Measurements from ENCODE around the gene SIRT7. TPM values are rescaled to one million over a fixed set of nuclear protein-coding genes. Genes with fewer than 3 reads are reported as not detected.
A peak's percentile ranks its signal among the peaks of the same experiment; 100 is the strongest.

SIRT7 gene
- total RNA-seq, 1 experiment from 2014 or later, result 24.2 TPM

DNA sequence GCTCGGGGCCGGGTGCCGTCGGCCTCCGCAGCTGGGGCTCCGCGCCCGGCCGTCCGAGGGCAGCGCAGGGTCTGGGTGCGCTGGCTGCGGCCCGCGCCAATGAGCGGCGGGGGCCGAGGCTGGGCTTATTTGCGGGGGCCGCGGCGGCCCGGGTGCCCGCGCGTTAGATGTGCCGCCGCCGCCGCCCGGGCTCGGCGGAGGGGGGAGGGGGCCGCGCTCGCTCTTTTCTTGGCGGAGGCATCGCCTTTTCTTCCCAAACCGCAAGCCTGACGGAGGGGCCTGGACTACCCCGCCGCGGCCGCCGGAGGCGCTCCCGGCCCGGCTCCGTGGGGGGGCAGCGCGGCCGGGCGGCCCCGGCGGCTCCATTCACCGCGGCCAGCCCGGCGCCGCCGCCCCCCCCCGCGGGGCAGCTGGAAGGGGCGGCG lies 43.1 kb upstream of the SIRT7 start, which contains the start of gene NOTUM (continued):
- TF ChIP-seq, protein P1, sequence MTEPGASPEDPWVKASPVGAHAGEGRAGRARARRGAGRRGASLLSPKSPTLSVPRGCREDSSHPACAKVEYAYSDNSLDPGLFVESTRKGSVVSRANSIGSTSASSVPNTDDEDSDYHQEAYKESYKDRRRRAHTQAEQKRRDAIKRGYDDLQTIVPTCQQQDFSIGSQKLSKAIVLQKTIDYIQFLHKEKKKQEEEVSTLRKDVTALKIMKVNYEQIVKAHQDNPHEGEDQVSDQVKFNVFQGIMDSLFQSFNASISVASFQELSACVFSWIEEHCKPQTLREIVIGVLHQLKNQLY (CRISPR knock-in tag; IDR thresholded peaks at IDR 0.05), result no peak
- TF ChIP-seq, protein P2, sequence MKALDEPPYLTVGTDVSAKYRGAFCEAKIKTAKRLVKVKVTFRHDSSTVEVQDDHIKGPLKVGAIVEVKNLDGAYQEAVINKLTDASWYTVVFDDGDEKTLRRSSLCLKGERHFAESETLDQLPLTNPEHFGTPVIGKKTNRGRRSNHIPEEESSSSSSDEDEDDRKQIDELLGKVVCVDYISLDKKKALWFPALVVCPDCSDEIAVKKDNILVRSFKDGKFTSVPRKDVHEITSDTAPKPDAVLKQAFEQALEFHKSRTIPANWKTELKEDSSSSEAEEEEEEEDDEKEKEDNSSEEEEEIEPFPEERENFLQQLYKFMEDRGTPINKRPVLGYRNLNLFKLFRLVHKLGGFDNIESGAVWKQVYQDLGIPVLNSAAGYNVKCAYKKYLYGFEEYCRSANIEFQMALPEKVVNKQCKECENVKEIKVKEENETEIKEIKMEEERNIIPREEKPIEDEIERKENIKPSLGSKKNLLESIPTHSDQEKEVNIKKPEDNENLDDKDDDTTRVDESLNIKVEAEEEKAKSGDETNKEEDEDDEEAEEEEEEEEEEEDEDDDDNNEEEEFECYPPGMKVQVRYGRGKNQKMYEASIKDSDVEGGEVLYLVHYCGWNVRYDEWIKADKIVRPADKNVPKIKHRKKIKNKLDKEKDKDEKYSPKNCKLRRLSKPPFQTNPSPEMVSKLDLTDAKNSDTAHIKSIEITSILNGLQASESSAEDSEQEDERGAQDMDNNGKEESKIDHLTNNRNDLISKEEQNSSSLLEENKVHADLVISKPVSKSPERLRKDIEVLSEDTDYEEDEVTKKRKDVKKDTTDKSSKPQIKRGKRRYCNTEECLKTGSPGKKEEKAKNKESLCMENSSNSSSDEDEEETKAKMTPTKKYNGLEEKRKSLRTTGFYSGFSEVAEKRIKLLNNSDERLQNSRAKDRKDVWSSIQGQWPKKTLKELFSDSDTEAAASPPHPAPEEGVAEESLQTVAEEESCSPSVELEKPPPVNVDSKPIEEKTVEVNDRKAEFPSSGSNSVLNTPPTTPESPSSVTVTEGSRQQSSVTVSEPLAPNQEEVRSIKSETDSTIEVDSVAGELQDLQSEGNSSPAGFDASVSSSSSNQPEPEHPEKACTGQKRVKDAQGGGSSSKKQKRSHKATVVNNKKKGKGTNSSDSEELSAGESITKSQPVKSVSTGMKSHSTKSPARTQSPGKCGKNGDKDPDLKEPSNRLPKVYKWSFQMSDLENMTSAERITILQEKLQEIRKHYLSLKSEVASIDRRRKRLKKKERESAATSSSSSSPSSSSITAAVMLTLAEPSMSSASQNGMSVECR (CRISPR knock-in tag; IDR thresholded peaks at IDR 0.05; ENCODE audit: borderline replicate concordance), result no peak
- TF ChIP-seq ZBTB21 (CRISPR knock-in tag; IDR thresholded peaks at IDR 0.05; ENCODE audit: borderline replicate concordance) (no peak), GABPB1 (CRISPR knock-in tag; IDR thresholded peaks at IDR 0.05) (no peak), ZNF263 (CRISPR knock-in tag; IDR thresholded peaks at IDR 0.05; ENCODE audit: low read depth) (no peak), CREM (CRISPR knock-in tag; IDR thresholded peaks at IDR 0.05) (no peak)

DNA sequence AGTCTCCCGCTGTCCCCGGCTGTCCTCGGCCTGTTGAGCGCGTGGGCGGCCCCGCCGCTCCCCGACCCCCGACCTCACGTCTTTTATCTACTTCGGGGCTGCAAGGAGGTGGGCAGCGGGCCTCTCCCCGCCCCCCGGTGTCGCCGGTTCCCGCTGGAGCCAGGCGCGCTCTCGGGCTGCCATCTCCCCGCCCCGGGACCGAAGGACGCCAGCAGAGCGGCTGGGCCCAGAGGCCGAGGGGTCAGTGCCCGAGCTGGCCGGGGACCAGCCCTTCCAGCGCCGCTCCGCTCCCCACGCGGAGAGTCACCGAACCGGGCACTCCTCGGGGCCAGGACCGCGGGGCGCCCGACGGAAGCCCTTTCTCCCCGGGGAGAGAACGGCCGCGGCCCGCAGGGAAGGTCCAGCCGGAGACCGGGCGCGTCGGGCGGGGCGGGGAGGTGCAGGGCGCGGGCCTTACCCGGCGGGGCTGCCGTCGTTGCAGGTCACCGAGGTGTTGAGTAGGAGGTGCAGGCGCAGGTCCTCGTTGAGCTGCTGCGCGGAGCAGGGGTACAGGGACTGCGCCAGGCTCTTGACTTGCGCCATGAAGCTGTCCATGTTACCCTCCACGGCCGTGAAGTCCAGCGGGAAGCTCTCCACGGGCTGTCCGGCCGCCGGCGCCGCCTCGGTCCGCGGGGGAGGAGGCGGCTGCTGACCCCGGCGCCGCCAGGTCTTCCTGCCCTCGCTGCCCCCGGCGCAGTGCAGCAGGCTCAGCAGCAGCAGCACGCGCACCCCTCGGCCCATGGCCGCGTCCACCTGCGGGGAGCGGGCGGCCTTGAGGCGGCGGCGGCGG lies 42.4 kb upstream of the SIRT7 start:
- no peak for DNase-seq (ENCODE audit: low spot score)
- POLR2A ChIA-PET, result interaction anchor here (0.5 to 1.0 kb wide), 2 partner anchors 14 to 23 kb away, joined by 3 read pairs; partner anchors contain the start of gene PYCR1
- Mint-ChIP-seq H3K9me3 (no peaks in the 10 kb centered on the region), H3K27me3 (ENCODE audit: low read depth) (peaks cover 75% of the 10 kb centered on the region), H3K4me3 (peak overlapping the region; percentile 44; the same call in 1 of the 2 replicates), H3K27ac (no peak overlapping the region), H3K4me1 (0 out of 2 replicates have a peak, but pooled peaks cover 4% of the 10 kb centered on the region), H3K36me3 (no peaks in the 10 kb centered on the region)
- peak; percentile 19 for ATAC-seq
- TF ChIP-seq, protein P3, sequence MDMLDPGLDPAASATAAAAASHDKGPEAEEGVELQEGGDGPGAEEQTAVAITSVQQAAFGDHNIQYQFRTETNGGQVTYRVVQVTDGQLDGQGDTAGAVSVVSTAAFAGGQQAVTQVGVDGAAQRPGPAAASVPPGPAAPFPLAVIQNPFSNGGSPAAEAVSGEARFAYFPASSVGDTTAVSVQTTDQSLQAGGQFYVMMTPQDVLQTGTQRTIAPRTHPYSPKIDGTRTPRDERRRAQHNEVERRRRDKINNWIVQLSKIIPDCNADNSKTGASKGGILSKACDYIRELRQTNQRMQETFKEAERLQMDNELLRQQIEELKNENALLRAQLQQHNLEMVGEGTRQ (CRISPR knock-in tag; IDR thresholded peaks at IDR 0.05), result peak; percentile 22; the same call in 1 of the 2 replicates
- TF ChIP-seq, protein P1 (CRISPR knock-in tag; IDR thresholded peaks at IDR 0.05), result no peak
- CTCF ChIA-PET, result interaction anchor here (0.6 to 4.6 kb wide), 23 partner anchors 8 to 194 kb away, joined by 3 to 56 read pairs (median 5); partner anchors contain the start of genes CENPX, DCXR, LRRC45 and MAFG

DNA sequence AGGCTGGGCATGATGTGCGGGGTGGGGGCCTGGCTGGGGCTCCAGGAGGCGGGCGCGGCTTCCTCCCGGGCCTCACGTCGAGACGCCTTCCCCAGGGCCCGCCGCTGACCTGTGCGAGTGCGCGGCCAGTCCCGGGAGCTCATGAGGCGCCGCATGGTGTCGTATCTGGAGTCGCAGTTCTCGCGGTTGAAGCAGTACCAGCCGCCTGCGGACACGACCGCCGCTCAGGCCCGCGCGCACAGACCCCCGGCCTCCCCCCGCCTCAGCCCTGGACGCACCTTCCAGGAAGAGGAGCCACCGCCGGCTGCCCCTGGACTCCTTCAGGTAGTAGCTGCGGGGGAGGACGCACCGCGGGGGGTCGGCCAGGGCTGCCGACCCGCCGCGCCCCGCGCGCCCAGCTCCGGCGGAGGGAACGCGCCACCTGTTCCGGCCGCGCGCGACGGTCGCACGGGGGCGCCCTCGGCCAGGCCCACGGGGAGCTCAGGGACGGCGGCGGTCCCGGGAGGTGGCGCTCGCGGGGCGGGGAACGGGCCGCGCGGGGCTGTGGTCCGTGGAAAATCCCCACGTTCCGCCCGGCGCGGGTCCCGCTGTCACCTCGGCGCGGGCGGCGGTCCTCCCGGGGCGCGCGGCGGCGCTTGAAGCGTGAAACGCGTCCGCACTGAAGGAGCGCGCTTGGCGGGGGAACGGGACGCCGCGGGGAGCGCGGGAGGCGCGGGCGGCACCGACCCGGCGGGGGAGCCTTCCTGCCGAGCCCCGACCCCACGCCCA lies 41.6 kb upstream of the SIRT7 start:
- Mint-ChIP-seq H3K36me3 (no peaks in the 10 kb centered on the region), H3K27ac (no peak overlapping the region), H3K9me3 (no peaks in the 10 kb centered on the region), H3K4me1 (0 out of 2 replicates have a peak, but pooled peaks cover 4% of the 10 kb centered on the region), H3K27me3 (ENCODE audit: low read depth) (peaks cover 67% of the 10 kb centered on the region), H3K4me3 (peak overlapping the region; percentile 51)
- ATAC-seq (peak; percentile 29), DNase-seq (ENCODE audit: low spot score) (peak; percentile 70)
- ChIA-PET CTCF (interaction anchor here (0.7 to 4.6 kb wide), 24 partner anchors 9 to 195 kb away, joined by 3 to 56 read pairs (median 4); partner anchors contain the start of genes CENPX, DCXR, LRRC45 and MAFG), POLR2A (interaction anchor here (0.6 to 1.0 kb wide), 3 partner anchors 17 to 949 kb away, joined by 3 to 6 read pairs (median 4); no protein-coding TSS in a partner anchor)
- TF ChIP-seq, protein P4, sequence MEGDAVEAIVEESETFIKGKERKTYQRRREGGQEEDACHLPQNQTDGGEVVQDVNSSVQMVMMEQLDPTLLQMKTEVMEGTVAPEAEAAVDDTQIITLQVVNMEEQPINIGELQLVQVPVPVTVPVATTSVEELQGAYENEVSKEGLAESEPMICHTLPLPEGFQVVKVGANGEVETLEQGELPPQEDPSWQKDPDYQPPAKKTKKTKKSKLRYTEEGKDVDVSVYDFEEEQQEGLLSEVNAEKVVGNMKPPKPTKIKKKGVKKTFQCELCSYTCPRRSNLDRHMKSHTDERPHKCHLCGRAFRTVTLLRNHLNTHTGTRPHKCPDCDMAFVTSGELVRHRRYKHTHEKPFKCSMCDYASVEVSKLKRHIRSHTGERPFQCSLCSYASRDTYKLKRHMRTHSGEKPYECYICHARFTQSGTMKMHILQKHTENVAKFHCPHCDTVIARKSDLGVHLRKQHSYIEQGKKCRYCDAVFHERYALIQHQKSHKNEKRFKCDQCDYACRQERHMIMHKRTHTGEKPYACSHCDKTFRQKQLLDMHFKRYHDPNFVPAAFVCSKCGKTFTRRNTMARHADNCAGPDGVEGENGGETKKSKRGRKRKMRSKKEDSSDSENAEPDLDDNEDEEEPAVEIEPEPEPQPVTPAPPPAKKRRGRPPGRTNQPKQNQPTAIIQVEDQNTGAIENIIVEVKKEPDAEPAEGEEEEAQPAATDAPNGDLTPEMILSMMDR (IDR thresholded peaks at IDR 0.05), result 0 out of 2 replicates have a peak, but pooled peaks have one; percentile 17
- TF ChIP-seq, protein P5, sequence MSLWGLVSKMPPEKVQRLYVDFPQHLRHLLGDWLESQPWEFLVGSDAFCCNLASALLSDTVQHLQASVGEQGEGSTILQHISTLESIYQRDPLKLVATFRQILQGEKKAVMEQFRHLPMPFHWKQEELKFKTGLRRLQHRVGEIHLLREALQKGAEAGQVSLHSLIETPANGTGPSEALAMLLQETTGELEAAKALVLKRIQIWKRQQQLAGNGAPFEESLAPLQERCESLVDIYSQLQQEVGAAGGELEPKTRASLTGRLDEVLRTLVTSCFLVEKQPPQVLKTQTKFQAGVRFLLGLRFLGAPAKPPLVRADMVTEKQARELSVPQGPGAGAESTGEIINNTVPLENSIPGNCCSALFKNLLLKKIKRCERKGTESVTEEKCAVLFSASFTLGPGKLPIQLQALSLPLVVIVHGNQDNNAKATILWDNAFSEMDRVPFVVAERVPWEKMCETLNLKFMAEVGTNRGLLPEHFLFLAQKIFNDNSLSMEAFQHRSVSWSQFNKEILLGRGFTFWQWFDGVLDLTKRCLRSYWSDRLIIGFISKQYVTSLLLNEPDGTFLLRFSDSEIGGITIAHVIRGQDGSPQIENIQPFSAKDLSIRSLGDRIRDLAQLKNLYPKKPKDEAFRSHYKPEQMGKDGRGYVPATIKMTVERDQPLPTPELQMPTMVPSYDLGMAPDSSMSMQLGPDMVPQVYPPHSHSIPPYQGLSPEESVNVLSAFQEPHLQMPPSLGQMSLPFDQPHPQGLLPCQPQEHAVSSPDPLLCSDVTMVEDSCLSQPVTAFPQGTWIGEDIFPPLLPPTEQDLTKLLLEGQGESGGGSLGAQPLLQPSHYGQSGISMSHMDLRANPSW (CRISPR knock-in tag; conservative IDR thresholded peaks at IDR 0.05; ENCODE audit: low read depth), result no peak
- TF ChIP-seq, protein P6, sequence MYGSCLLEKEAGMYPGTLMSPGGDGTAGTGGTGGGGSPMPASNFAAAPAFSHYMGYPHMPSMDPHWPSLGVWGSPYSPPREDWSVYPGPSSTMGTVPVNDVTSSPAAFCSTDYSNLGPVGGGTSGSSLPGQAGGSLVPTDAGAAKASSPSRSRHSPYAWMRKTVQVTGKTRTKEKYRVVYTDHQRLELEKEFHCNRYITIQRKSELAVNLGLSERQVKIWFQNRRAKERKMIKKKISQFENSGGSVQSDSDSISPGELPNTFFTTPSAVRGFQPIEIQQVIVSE (CRISPR knock-in tag; IDR thresholded peaks at IDR 0.05; ENCODE audit: borderline replicate concordance), result no peak
- TF ChIP-seq ZNF121 (CRISPR knock-in tag; IDR thresholded peaks at IDR 0.05), result no peak
- no peak for TF ChIP-seq EMX1 (CRISPR knock-in tag; IDR thresholded peaks at IDR 0.05)
- TF ChIP-seq, protein P7, sequence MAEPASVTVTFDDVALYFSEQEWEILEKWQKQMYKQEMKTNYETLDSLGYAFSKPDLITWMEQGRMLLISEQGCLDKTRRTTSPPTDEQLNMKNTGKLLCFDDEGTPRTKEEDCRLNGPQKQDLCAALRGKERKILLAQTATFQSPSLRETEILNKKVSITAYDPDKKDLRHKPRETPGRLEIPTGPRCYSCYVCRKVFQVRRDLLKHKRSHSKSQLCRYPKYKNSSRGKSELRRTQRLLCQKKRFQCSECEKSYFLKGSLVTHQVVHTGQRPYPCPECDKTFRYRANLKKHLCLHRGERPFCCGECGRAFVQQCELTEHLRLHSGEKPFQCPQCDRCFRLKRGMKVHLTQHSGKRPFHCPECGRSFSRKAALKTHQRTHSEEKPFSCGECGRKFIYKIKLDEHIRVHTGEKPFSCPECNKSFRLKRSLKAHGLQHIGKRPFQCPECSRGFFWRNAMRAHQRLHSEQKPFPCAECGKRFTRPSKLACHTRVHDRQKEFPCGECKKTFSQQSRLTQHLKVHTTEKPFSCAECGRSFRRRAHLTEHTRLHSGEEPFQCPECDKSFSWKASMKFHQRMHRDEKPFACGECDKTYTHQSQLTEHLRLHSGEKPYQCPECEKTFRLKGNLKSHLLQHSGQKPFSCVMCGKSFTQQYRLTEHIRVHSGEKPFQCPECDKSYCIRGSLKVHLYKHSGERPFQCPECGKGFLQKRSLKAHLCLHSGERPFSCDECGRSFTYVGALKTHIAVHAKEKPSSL (CRISPR knock-in tag; conservative IDR thresholded peaks at IDR 0.05), result no peak
- no peak for TF ChIP-seq GABPB1 (CRISPR knock-in tag; IDR thresholded peaks at IDR 0.05)
